PC-3 (cell line): ENCODE results near the gene KCNQ1. TPM values are rescaled to one million over a fixed set of nuclear protein-coding genes. Genes with fewer than 3 reads are reported as not detected.

Source experiments
- ATAC-seq: fragments of 200-7000 bp; cut with Tn5 transposase; 2 replicates; pipeline ENCODE4 v1.9.1; 2020; ENCODE audit warnings: mild to moderate bottlenecking, moderate library complexity
- BruUV-seq: library from RNA; stranded (reverse); fragments of 400-500 nt; replicated peaks from 2 replicates; lab custom pipeline; 2021; lab: Mats Ljungman, UMichigan
- CTCF ChIA-PET: fragments of 300-600 bp; sonication (Branson Sonifier 250); formaldehyde crosslinking; loops from one replicate; lab custom pipeline; 2022; ENCODE audit warnings: antibody characterized with exemption; lab: Charles Lee
- POLR2A ChIA-PET: fragments of 300-600 bp; sonication (Branson Sonifier 250); formaldehyde crosslinking; loops from one replicate; lab custom pipeline; 2022; ENCODE audit warnings: antibody characterized with exemption; ENCODE audit not compliant: unreplicated experiment; lab: Charles Lee
- DNase-seq: peaks from one replicate; pipeline ENCODE4 v3.0.0-alpha.2; 2015
- H2AFZ ChIP-seq: fragments of 300-600 bp; sonication (generic); 2 replicates; pipeline ENCODE4 v1.6.0; 2016; ENCODE audit warnings: antibody characterized with exemption, low read length
- H3F3A ChIP-seq: fragments of 300-600 bp; sonication (generic); one replicate; pipeline ENCODE4 v1.6.0; 2017; ENCODE audit warnings: antibody characterized with exemption, low read length, control low read depth, mild to moderate bottlenecking; ENCODE audit not compliant: unreplicated experiment
- H3K27ac ChIP-seq: fragments of 300-600 bp; sonication (generic); 2 replicates; pipeline ENCODE4 v1.5.1; 2016; ENCODE audit warnings: mild to moderate bottlenecking, low read length
- H3K27me3 ChIP-seq: fragments of 300-600 bp; sonication (generic); 2 replicates; pipeline ENCODE4 v1.6.1; 2016; ENCODE audit warnings: low read length, mixed read lengths
- H3K36me3 ChIP-seq: fragments of 300-600 bp; sonication (generic); 2 replicates; pipeline ENCODE4 v1.6.1; 2016; ENCODE audit warnings: low read depth, mixed run types, low read length, mixed read lengths
- H3K4me1 ChIP-seq: fragments of 300-600 bp; sonication (generic); 2 replicates; pipeline ENCODE4 v1.5.1; 2016; ENCODE audit warnings: low read length; ENCODE audit not compliant: insufficient read depth
- H3K4me2 ChIP-seq: fragments of 300-600 bp; sonication (generic); 2 replicates; pipeline ENCODE4 v1.6.0; 2016; ENCODE audit warnings: low read length
- H3K4me3 ChIP-seq: fragments of 300-600 bp; sonication (generic); 2 replicates; pipeline ENCODE4 v1.5.1; 2016; ENCODE audit warnings: mild to moderate bottlenecking, low read length, mixed read lengths
- H3K79me2 ChIP-seq: fragments of 300-600 bp; sonication (generic); 2 replicates; pipeline ENCODE4 v1.6.1; 2017; ENCODE audit warnings: low read length, mixed read lengths
- H3K9ac ChIP-seq: fragments of 300-600 bp; sonication (generic); 2 replicates; pipeline ENCODE4 v1.6.0; 2016; ENCODE audit warnings: mild to moderate bottlenecking, low read length
- H3K9me2 ChIP-seq: fragments of 300-600 bp; sonication (generic); replicated peaks from 2 replicates; pipeline ENCODE4 v1.6.1; 2016; ENCODE audit warnings: mixed run types, low read length, mixed read lengths
- H3K9me3 ChIP-seq: fragments of 300-600 bp; sonication (generic); 2 replicates; pipeline ENCODE4 v1.6.1; 2016; ENCODE audit warnings: low read length, mixed read lengths
- H4K20me1 ChIP-seq: fragments of 300-600 bp; sonication (generic); 2 replicates; pipeline ENCODE4 v1.6.1; 2016; ENCODE audit warnings: low read length, mixed read lengths
- CTCF ChIP-seq: fragments of 300-600 bp; sonication (generic); conservative IDR thresholded peaks from 2 replicates; pipeline ENCODE4 v1.5.1; 2017; ENCODE audit warnings: antibody characterized with exemption, low read depth, mild to moderate bottlenecking, low read length
- EZH2 ChIP-seq: fragments of 300-600 bp; sonication (generic); IDR thresholded peaks from one replicate; pipeline ENCODE4 v1.6.1; 2017; ENCODE audit warnings: antibody characterized with exemption, mild to moderate bottlenecking, low read length; ENCODE audit not compliant: unreplicated experiment
- EZH2phosphoT487 ChIP-seq: fragments of 300-600 bp; sonication (generic); IDR thresholded peaks from 2 replicates; pipeline ENCODE4 v1.6.1; 2018; ENCODE audit warnings: mild to moderate bottlenecking, antibody characterized with exemption, low read length, borderline replicate concordance
- intact Hi-C: fragments of 100-400 bp; cut with micrococcal nuclease; formaldehyde crosslinking; loops from 2 replicates; pipeline ENCODE4 v1.9.0; 2023
- total RNA-seq: library from RNA; depleted of rRNA; stranded (reverse); fragments of >200 nt; gene quantifications from 2 replicates; pipeline ENCODE4 v1.2.3, GENCODE V29; 2014

KCNQ1 gene
- total RNA-seq, 1 experiment from 2014 or later, result 0.40 TPM

DNA sequence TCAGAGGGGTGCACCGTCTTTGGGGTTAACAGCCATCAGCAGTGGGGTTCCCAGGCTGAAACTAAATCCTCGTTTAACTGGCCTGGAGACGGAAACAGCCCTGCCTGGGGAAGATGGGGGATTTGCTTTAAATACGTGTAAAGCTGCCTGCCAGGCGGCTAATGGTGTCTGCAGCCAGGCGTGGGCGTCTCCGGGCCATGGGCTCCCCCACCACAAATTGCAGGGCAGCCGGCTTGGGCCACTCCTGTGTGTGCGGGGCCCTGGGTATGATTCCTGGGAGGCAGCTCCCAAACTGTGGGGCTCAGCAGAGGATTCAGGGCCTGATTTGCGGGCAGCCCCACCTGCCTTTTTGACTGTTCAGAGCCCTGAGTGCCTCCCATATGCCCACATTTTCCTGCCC is 110.5 kb downstream of the KCNQ1 start:
- Histone ChIP-seq H3K4me1 (no peaks in the 10 kb centered on the region), H2AFZ (no peak overlapping the region), H4K20me1 (no peaks in the 10 kb centered on the region), H3K36me3 (no peaks in the 10 kb centered on the region), H3K27ac (no peak overlapping the region), H3K9me3 (no peaks in the 10 kb centered on the region), H3K9ac (no peak overlapping the region), H3K4me3 (no peak overlapping the region), H3K4me2 (no peak overlapping the region), H3F3A (no peaks in the 10 kb centered on the region), H3K79me2 (no peaks in the 10 kb centered on the region), H3K9me2 (no peaks in the 10 kb centered on the region), H3K27me3 (no peaks in the 10 kb centered on the region)
- no peak for ATAC-seq
- ChIA-PET CTCF (no interaction called here), POLR2A (no interaction called here)
- no peak for DNase-seq
- no TSS peak for BruUV-seq
- intact Hi-C loops, result no loop called here
- TF ChIP-seq CTCF (no peak), EZH2phosphoT487 (no peak), EZH2 (no peak)

DNA sequence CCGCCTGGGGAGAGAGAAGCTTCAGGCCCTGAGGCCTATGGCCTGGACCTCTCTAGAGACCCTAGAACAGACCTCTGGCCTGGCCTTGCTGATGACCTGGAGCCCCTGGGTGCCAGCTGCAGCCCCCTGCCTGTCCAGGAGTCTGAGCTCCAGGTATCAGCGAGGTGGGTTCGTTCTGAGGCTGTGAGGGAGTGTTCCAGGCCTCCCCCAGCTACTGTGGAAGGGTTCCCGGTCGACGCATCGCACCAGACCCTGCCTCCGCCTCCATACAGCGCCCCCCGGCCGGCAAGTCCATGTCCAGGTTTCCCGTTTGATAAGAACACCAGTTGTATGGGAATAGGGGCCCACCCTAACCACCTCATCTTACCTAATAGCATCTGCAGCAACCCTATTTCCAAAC is 111.1 kb downstream of the KCNQ1 start:
- H3K27me3 ChIP-seq, result no peaks in the 10 kb centered on the region
- CTCF ChIA-PET, result no interaction called here
- intact Hi-C loops, result no loop called here
- H3K9me3 ChIP-seq, result no peaks in the 10 kb centered on the region
- no peak overlapping the region for H3K27ac ChIP-seq
- DNase-seq (no peak), ATAC-seq (no peak)
- TF ChIP-seq CTCF, result no peak
- TF ChIP-seq EZH2phosphoT487, result no peak
- TF ChIP-seq EZH2, result no peak
- H3K9ac ChIP-seq, result no peak overlapping the region
- POLR2A ChIA-PET, result no interaction called here
- no peak overlapping the region for H2AFZ ChIP-seq
- H3K79me2 ChIP-seq, result no peaks in the 10 kb centered on the region
- no peaks in the 10 kb centered on the region for H3K36me3 ChIP-seq
- no peaks in the 10 kb centered on the region for H3K4me1 ChIP-seq
- no TSS peak for BruUV-seq
- H3K4me2 ChIP-seq, result no peak overlapping the region
- H3F3A ChIP-seq, result no peaks in the 10 kb centered on the region
- H3K9me2 ChIP-seq, result no peaks in the 10 kb centered on the region
- H3K4me3 ChIP-seq, result no peak overlapping the region
- H4K20me1 ChIP-seq, result no peaks in the 10 kb centered on the region

DNA sequence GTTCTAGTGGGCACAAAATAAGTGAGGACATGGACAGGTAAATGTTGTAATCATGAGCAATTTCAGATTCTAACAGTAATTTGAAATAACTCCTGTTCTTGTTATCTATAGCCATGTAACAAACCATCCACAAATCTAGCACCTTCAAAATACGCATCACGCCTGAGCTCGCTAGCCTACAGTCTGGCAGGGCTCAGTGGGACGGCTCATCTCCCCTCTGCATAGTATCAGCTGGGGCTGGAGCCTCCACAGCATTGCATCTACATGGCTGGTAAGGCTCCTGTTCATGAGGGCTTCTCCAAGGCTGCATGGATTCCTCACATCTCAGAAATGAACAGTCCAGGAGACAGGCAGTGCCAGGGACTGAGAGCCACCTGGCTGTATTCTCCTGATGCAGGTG is 112.6 kb downstream of the KCNQ1 start:
- Histone ChIP-seq H3K4me1 (no peaks in the 10 kb centered on the region), H3K27me3 (no peaks in the 10 kb centered on the region), H3K4me3 (no peak overlapping the region), H3K36me3 (no peaks in the 10 kb centered on the region), H3K79me2 (no peaks in the 10 kb centered on the region), H2AFZ (no peak overlapping the region), H3K27ac (no peak overlapping the region), H4K20me1 (no peaks in the 10 kb centered on the region), H3K9me2 (no peaks in the 10 kb centered on the region), H3K9me3 (no peaks in the 10 kb centered on the region), H3K4me2 (no peak overlapping the region), H3F3A (no peaks in the 10 kb centered on the region), H3K9ac (no peak overlapping the region)
- CTCF ChIA-PET, result no interaction called here
- ATAC-seq, result no peak
- TF ChIP-seq EZH2, result no peak
- TF ChIP-seq CTCF, result no peak
- TF ChIP-seq EZH2phosphoT487, result no peak
- intact Hi-C loops, result no loop called here
- DNase-seq, result no peak
- POLR2A ChIA-PET, result no interaction called here
- BruUV-seq, result no TSS peak
